Hematopoietic multipotent progenitor cell treated with erythropoietin and hydrocortisone succinate and interleukin-3 and kit ligand, for 8 days (in vitro differentiated cells): ENCODE results near the gene GSC2.

Experiments
- DNase-seq: peaks from one replicate; pipeline ENCODE4 v3.0.0-alpha.2; 2015

The GSC2 gene

GRCh38 chr22:19152942-19153883 lies 3.1 kb upstream of the GSC2 start:
- DNase-seq: peak; percentile 48

GRCh38 chr22:19151329-19152191 lies 1.5 kb upstream of the GSC2 start:
- no peak for DNase-seq

- no peak for DNase-seq
Observed at GRCh38 chr22:19150482-19151328, 613 bp upstream of the GSC2 start.

GRCh38 chr22:19149047-19149883 lies 827 bp downstream of the GSC2 start:
- no peak for DNase-seq

GRCh38 chr22:19148417-19149046 lies 1.6 kb downstream of the GSC2 start:
- DNase-seq: no peak

- DNase-seq: no peak
Observed at GRCh38 chr22:19147195-19147780, 2.8 kb downstream of the GSC2 start.

GRCh38 chr22:19146215-19146968 lies 3.7 kb downstream of the GSC2 start:
- no peak for DNase-seq

- peak; percentile 45 for DNase-seq
Observed at GRCh38 chr22:19143967-19144400, 6.1 kb downstream of the GSC2 start.

GRCh38 chr22:19143212-19143611 lies 6.9 kb downstream of the GSC2 start:
- DNase-seq: no peak

- no peak for DNase-seq
Observed at GRCh38 chr22:19142394-19142793, 7.7 kb downstream of the GSC2 start.

- no peak for DNase-seq
Observed at GRCh38 chr22:19139974-19140373, 10.1 kb downstream of the GSC2 start.

- no peak for DNase-seq
Observed at GRCh38 chr22:19139001-19139356, 11.1 kb downstream of the GSC2 start.

GRCh38 chr22:19138217-19139000 lies 11.7 kb downstream of the GSC2 start:
- no peak for DNase-seq

GRCh38 chr22:19137384-19138216 lies 12.5 kb downstream of the GSC2 start:
- no peak for DNase-seq

- no peak for DNase-seq
Observed at GRCh38 chr22:19136915-19137314, 13.2 kb downstream of the GSC2 start.

- no peak for DNase-seq
Observed at GRCh38 chr22:19134874-19135273, 15.2 kb downstream of the GSC2 start.

GRCh38 chr22:19134176-19134831 lies 15.8 kb downstream of the GSC2 start:
- DNase-seq: no peak

- DNase-seq: no peak
Observed at GRCh38 chr22:19133561-19133960, 16.5 kb downstream of the GSC2 start.
